Stimulated activated naive CD4-positive, alpha-beta T cell (primary cell): ENCODE data around the gene GCAT.
A peak's percentile ranks its signal among the peaks of the same experiment; 100 is the strongest.

Source experiments
- DNase-seq, 6 experiments: peaks; one replicate each; lab custom pipeline; 2025; lab: John Stamatoyannopoulos, UW

GCAT gene

DNA sequence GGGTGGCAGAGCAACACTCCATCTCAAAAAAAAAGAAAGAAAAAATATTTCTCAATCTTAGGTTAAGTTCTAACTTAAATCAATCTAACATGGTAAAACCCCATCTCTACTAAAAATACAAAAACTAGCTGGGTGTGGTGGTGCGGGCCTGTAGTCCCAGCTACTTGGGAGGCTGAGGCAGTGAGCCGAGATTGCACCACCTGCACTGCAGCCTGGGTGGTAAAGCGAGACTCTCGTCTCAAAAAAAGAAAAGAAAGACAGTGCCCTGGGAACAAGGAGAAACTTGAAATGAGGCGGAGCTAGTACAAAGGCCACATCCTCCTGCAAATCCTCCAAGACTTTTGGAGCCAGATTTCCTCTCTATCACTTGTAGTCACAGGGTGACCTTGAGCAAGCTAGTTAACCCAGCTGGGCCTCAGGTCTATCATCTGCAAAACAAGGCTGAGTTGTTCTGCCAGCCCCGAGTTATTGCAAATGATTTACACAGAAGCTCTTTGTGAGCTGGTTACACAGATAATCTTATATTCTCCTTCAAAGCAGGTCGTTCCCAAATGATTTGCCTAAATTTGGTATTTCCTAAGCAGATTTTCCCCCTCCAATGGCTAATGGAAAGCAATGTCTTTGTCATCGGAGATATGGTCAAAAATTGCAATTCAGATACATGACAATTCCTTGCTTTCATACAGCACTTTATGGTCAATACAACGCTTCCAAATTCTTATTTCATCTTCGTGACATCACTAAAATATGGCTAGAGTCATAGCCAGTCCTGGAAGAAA, 34.5 kb downstream of the GCAT start:
- DNase-seq: no peak

DNA sequence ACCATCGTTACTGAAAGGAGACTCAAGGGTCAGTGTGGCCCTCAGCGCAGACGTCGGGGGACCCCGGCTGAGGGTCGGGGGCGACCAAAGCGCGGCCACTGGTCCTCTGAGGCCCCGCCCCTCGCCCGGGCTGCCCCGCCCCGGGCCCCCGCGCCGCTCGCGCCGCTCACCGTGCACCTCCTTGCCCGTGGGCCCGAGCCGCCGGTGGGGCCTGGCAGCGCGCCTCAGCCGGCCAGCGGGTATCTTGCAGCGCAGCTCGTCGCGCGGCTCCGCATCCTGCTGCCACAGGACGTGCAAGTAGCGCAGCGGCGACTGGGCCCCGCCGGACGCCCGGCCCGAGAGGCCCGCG, 36.0 kb downstream of the GCAT start:
- peak in 1 of 6 experiments; percentile 44 for DNase-seq

DNA sequence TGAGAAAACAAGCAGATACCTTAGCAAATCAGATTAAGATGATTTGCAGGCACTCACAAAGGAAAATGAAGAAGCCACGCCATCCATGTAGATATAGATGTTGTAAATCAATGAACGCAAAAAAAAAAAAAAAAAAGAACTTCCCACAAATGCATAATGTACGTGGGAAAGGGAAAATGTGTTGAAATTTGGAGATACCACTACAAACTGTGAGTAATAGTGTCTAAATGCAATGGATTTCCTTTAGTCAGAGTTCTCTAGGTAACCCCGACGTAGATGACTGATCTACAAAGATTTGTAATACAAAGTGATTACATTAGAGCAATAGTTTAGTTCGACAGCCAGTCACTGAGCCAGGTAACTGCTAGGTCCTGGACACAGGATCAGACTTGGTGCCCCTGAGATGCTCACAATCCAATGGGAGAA, 37.2 kb downstream of the GCAT start:
- no peak for DNase-seq

DNA sequence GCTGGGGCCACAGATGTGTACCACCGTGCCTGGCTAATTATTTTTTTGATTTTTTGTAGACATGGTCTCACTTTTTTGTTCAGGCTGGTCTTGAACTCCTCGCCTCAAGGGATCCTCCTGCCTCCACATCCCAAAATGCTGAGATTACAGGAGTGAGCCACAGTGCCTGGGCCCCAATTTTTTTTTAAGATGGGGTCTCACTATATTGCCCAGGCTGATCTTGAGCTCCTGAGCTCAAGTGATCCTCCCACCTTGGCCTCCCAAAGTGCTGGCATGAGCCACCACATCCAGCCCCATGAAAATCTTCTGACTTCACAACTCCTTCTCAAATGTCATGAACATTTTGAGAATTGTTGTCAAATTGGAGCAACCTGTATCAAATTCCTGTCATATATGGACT, 38.7 kb downstream of the GCAT start:
- DNase-seq: no peak

DNA sequence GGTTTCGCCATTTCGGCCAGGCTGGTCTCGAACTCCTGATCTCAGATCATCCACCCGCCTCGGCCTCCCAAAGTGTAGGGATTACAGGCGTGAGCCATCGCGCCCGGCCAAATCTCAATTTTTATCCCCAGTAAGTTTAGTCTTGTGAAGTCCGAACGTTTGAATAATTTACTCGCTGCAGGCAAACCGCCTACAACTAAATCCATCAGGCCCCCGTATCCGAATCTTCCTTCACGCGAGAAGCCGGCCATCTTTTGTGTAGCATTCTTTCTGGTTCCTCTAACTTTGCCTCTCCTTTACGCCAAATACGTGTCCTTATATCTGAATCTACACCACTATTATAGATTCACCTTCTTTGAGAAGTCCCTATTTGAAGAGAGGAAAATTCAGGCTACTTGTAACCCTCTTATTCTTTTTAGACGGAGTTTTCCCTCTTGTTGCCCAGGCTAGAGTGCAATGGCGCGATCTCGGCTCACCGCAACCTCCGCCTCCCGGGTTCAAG, 40.9 kb downstream of the GCAT start:
- peak in 2 of 6 experiments; percentile 5 to 47 for DNase-seq

DNA sequence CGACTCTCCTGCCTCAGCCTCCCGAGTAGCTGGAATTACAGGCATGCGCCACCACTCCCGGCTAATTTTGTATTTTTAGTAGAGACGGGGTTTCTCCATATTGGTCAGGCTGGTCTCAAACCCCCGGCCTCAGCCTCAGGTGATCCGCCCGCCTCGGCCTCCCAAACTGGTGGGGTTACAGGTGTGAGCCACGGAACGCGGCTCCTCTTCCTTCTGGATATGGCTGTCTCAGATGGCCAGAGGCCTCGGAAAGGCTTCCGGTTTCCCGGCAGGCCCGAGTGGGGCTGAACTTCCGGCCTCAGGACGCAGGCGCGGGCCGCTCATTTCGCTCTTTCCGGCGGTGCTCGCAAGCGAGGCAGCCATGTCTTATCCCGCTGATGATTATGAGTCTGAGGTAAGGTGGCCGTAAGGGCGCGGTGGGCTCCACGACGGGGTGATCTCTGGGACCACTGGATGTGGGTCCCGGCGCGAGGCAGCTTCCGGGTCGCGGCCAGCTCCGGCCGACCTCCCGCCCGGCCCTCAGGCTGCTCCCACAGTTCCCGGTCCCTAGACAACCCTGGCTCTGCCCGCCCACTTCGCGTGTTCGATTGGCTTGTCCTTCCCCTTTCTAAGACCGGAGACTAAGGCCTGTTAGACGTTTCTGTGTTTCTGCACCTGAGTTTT, 41.5 kb downstream of the GCAT start, which contains the start of gene EIF3L:
Gene EIF3L, plus strand, starts transcription at position 331 of the 663 bp plus-strand sequence. Its CDS starts 31 bp downstream, at position 362.
- DNase-seq: peak; percentile 72 to 82 (median 80)

DNA sequence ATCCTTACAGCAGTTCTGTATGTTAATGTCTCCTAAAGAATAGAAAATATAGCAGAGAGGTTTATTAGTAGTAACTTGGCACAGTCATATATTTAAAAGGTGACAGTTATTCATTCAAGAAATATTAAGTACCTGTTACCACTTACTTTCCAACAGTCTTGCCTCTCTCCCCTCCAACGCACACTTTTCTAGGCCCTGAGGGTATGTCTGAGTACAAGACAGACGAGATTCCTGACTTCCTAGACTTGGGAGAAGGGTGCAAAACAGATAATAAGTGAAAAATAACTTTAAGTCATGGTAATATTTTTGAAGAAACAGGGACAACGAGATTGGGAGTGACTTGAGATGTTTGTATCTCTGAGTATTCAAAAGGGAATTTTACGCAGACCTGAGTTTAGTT, 43.1 kb downstream of the GCAT start:
- DNase-seq: no peak

DNA sequence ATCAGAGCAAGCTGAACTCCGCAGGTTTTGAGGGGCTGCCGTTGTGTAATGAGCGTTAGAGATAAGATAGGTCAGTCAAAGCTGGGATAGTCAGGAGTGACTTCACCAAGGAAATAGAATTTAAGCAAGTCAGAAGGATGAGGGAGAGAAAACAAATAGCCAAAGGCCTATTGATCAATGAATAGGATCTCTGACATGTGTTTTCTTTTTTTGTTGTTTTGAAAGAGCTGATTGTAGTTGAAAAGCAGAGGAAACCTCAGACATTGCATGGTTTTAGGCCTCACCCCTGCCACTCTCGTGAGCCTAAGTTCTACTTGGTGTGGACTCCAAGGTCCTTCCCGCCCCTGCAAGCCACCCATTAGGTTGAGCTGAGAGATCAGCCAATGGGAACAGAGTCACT, 44.7 kb downstream of the GCAT start:
- DNase-seq: no peak

DNA sequence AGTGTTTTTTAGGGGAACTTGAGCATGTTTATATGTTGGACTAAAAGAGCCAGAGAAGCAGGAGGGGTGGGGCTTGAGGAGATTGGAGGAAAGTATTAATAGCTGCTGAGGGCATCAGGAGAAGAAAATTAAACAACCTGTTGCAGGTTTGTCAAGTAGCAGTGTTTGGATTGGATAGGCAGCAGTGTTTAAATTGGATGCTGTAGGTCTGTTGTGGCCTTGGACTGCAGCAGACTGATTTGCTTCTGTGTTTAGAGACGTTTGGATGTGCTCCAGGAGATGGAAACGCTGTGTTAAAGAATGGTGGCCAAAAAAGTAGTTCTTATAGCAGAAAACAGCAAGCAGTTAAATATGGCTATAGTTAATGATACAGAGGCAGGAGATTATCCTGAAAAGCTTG, 47.2 kb downstream of the GCAT start:
- DNase-seq: no peak

DNA sequence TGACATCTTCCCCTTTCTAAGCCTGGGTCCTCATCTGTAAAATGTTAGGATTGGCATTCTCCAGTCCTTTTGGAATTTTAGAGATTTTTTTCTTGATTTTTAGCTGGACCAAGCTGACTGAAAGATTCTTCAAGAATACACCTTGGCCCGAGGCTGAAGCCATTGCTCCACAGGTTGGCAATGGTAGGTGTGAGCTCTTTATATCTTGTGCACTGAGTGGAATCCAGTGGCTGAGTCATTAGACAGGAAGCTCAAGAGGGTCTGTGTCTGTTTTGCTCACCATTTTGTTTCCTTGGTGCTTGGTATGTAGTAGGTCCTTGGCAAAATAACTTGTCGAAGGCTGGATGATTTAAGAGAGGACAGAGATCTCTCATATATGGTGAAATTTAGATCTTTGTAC, 47.7 kb downstream of the GCAT start:
- DNase-seq: no peak

DNA sequence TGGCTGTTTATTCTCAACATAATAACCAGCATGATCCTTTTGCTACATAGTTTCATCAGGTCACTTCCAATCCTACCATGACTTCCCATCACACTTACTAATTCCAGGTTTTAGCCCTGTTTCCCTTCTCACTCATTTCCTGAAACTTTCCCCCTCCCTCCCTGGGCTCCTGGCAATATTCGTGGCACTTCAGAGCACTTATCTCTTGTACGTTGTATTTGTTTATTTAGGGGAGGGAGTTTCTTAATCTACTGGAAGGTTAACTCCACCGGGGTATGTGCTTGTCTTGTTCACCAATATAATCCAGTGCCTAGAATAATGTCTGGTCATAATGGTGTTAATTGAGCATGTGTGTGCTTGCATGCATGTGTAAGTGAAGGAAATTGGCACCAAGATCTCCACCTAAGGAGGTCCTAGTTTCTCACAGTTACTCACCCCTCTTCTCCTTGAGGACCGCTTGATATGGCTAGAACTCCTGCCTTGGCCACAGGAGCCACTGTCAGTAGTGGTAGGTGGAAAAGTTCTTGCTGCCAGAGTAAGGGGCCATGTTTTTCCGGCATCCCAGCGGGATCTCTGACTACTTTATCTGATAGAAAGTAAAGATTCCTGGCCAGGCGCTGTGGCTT, 53.2 kb downstream of the GCAT start:
- DNase-seq: no peak

DNA sequence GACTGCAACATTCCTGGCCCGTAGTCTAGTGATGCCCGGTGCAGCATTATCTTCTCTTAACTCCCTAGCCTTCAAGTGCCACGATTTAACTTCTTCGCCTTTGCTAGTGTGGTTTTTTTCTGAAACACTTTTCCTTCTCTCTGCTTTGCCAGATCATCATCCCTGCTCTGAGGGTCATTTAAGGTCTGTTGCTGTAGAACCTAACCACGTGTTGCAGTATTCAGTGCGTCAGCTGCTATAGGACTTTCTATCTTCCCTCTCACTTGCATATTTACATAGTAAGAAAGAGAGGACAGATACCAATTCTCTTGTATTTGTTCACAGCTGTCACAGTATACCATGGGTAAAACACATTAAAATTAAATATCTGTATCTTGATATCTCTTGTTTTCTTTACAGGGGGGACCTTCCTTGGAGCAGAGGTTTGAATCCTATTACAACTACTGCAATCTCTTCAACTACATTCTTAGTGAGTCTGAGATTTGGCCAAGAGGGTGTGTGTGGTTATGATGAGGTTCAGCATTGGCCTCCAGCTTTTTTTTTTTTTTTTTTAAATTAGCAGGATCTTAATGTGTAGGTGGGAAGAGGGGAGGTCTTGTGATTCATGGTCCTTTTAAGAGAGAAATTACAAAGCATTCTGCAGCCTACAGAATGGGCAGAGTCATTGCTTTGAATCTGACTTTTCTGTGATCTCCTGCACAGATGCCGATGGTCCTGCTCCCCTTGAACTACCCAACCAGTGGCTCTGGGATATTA, 55.0 kb downstream of the GCAT start:
- DNase-seq: no peak

DNA sequence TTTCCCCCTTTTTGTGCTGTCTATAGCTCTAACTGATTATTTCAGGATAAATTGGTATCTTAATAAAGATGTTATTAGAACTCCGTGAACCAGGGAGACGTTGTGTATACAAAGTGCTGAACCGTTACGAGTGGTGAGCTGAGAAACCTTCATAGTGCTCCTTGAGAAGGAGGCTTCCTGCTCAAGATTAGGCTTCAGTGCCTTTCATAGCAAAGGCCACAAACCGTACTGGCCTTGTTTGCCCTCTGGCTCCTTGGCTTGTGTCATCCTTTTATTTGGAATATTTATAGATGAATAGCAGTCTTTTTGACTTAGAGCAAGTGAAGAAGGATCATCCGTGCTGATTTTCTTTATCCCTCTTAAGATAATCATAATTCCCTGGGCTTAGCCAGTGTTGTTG, 57.8 kb downstream of the GCAT start:
- DNase-seq: no peak
